ENCODE measurements around the gene LIPC. TPM values are rescaled to one million over a fixed set of nuclear protein-coding genes. Genes with fewer than 3 reads are reported as not detected.

LIPC gene
- polyA plus RNA-seq, 1 donor (not counting 4 experiments of a cell fraction or from before 2014, with no cell fraction given) = not detected

GRCh38 chr15:58513726-58514336 is 82.0 kb downstream of the LIPC start:
- no peaks in the 10 kb centered on the region for H3K79me2 ChIP-seq (ENCODE audit: control insufficient read depth, insufficient read depth, low read length)
- no peak overlapping the region for H3K27ac ChIP-seq (ENCODE audit: control insufficient read depth, insufficient read depth, low read length)
- FAIRE-seq (peak; percentile 32), DNase-seq (ENCODE audit: low read depth, low spot score) (no peak)
- H3K36me3 ChIP-seq (ENCODE audit: control insufficient read depth in 2 of 2, extremely low read depth in 1 of 2, insufficient read depth in 2 of 2, low read length in 2 of 2) = no peaks in the 10 kb centered on the region
- no peaks in the 10 kb centered on the region for H3K27me3 ChIP-seq (ENCODE audit: control insufficient read depth, extremely low read depth, insufficient read depth, low read length)
- H3K9me1 ChIP-seq (ENCODE audit: control insufficient read depth, extremely low read depth, insufficient read depth, low read length) = no peaks in the 10 kb centered on the region
- TF ChIP-seq EZH2 (IDR thresholded peaks at IDR 0.05; ENCODE audit: low read length) = no peak
- TF ChIP-seq, protein P1, sequence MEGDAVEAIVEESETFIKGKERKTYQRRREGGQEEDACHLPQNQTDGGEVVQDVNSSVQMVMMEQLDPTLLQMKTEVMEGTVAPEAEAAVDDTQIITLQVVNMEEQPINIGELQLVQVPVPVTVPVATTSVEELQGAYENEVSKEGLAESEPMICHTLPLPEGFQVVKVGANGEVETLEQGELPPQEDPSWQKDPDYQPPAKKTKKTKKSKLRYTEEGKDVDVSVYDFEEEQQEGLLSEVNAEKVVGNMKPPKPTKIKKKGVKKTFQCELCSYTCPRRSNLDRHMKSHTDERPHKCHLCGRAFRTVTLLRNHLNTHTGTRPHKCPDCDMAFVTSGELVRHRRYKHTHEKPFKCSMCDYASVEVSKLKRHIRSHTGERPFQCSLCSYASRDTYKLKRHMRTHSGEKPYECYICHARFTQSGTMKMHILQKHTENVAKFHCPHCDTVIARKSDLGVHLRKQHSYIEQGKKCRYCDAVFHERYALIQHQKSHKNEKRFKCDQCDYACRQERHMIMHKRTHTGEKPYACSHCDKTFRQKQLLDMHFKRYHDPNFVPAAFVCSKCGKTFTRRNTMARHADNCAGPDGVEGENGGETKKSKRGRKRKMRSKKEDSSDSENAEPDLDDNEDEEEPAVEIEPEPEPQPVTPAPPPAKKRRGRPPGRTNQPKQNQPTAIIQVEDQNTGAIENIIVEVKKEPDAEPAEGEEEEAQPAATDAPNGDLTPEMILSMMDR (optimal IDR thresholded peaks at IDR 0.05 in 1 of 3, IDR thresholded peaks at IDR 0.05 in 1 of 3, conservative IDR thresholded peaks at IDR 0.05 in 1 of 3; ENCODE audit: extremely low read depth in 1 of 3, insufficient read depth in 2 of 3, low read length in 3 of 3) = no peak
- peak overlapping the region; percentile 62 for H2AFZ ChIP-seq (ENCODE audit: control insufficient read depth, low read length)
- H3K4me2 ChIP-seq (ENCODE audit: control insufficient read depth, extremely low read depth, insufficient read depth, low read depth, low read length) = peak overlapping the region; percentile 7
- no peak overlapping the region for H3K9ac ChIP-seq (ENCODE audit: control insufficient read depth, extremely low read depth, insufficient read depth, low read length)
- dilution Hi-C loops (cut with MboI; ENCODE audit: extremely low pct_ligation_motif_present, low sequenced_read_pairs) = no loop called here
- no peaks in the 10 kb centered on the region for H4K20me1 ChIP-seq (ENCODE audit: control insufficient read depth, extremely low read depth, insufficient read depth, low read length)
- no peak overlapping the region for H3K4me3 ChIP-seq (ENCODE audit: control insufficient read depth in 2 of 3, extremely low read depth in 1 of 3, insufficient read depth in 2 of 3, low read depth in 1 of 3, low read length in 3 of 3)
- peaks cover 13% of the 10 kb centered on the region for H3K4me1 ChIP-seq (ENCODE audit: control insufficient read depth, extremely low read depth, insufficient read depth, low read length)
- no peaks in the 10 kb centered on the region for H3K9me3 ChIP-seq (ENCODE audit: control insufficient read depth, low read depth, low read length)

DNA sequence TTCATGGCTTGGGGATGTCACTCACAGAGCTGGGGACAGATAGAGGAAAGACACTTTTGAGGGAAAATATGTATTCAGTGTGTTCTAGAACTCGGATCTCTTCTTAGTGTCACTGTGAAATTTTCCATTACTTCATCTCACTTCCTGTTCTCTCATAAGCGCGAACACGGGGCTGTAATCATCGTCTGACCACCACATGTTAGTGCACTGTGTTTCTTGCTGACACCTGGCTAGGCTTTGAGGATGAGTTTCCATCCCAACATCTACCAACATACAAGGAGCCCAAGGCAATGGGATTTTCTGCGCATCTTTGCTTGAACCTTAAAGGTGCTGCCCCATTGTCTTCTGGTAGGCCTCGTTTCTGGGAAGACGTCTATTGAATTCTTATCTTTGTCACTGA is 84.0 kb downstream of the LIPC start:
- Histone ChIP-seq H3K27ac (ENCODE audit: control insufficient read depth, insufficient read depth, low read length) (no peak overlapping the region), H2AFZ (ENCODE audit: control insufficient read depth, low read length) (no peak overlapping the region), H3K9ac (ENCODE audit: control insufficient read depth, extremely low read depth, insufficient read depth, low read length) (no peak overlapping the region), H3K9me1 (ENCODE audit: control insufficient read depth, extremely low read depth, insufficient read depth, low read length) (no peaks in the 10 kb centered on the region), H3K27me3 (ENCODE audit: control insufficient read depth, extremely low read depth, insufficient read depth, low read length) (no peaks in the 10 kb centered on the region), H3K9me3 (ENCODE audit: control insufficient read depth, low read depth, low read length) (no peaks in the 10 kb centered on the region), H4K20me1 (ENCODE audit: control insufficient read depth, extremely low read depth, insufficient read depth, low read length) (no peaks in the 10 kb centered on the region), H3K4me2 (ENCODE audit: control insufficient read depth, extremely low read depth, insufficient read depth, low read depth, low read length) (no peak overlapping the region), H3K4me3 (ENCODE audit: control insufficient read depth in 2 of 3, extremely low read depth in 1 of 3, insufficient read depth in 2 of 3, low read depth in 1 of 3, low read length in 3 of 3) (no peak overlapping the region), H3K36me3 (ENCODE audit: control insufficient read depth in 2 of 2, extremely low read depth in 1 of 2, insufficient read depth in 2 of 2, low read length in 2 of 2) (no peaks in the 10 kb centered on the region), H3K79me2 (ENCODE audit: control insufficient read depth, insufficient read depth, low read length) (no peaks in the 10 kb centered on the region), H3K4me1 (ENCODE audit: control insufficient read depth, extremely low read depth, insufficient read depth, low read length) (peaks cover 10% of the 10 kb centered on the region)
- dilution Hi-C loops (cut with MboI; ENCODE audit: extremely low pct_ligation_motif_present, low sequenced_read_pairs) = no loop called here
- FAIRE-seq = no peak
- TF ChIP-seq, protein P1 (optimal IDR thresholded peaks at IDR 0.05 in 1 of 3, IDR thresholded peaks at IDR 0.05 in 1 of 3, conservative IDR thresholded peaks at IDR 0.05 in 1 of 3; ENCODE audit: extremely low read depth in 1 of 3, insufficient read depth in 2 of 3, low read length in 3 of 3) = no peak
- no peak for TF ChIP-seq EZH2 (IDR thresholded peaks at IDR 0.05; ENCODE audit: low read length)
- no peak for DNase-seq (ENCODE audit: low read depth, low spot score)
